K562 (cell line): Measurements from ENCODE around the gene CAMK2G. TPM values are rescaled to one million over a fixed set of nuclear protein-coding genes. Genes with fewer than 3 reads are reported as not detected.

Experiments used
- ATAC-seq: fragments of 200-7000 bp; cut with Tn5 transposase; 3 replicates; pipeline ENCODE4 v1.9.1; 2020; ENCODE audit warnings: moderate library complexity
- BruUV-seq: library from RNA; stranded (reverse); fragments of 400-500 nt; replicated peaks from 2 replicates; lab custom pipeline; 2021; lab: Mats Ljungman, UMichigan
- CTCF ChIA-PET: fragments of 300-600 bp; formaldehyde crosslinking; extraction: SDS; loops from one replicate; lab custom pipeline; 2021; ENCODE audit warnings: low intra/inter-chr PET ratio; lab: Yijun Ruan, JAX
- POLR2A ChIA-PET: fragments of 300-600, 350-650 bp; sonication (Branson Sonifier 250); formaldehyde crosslinking; extraction: SDS; loops from one replicate; lab custom pipeline; 2021; ENCODE audit warnings: antibody characterized with exemption, inconsistent platforms; lab: Yijun Ruan, JAX
- DNase-seq, 4 experiments: peaks; one replicate each; pipeline versions ENCODE4 v3.0.0 to v3.0.0-alpha.2; 2011 to 2018; ENCODE audit warnings: low spot score in 3 of 4, mixed read lengths in 3 of 4; ENCODE audit errors: extremely low read depth in 1 of 4
- FAIRE-seq: peaks from 2 replicates; lab custom pipeline; 2011; peaks lifted over from hg19 to GRCh38; lab: Jason Lieb, UNC
- H2AFZ ChIP-seq: 2 replicates; pipeline ENCODE4 v1.6.0; 2011; ENCODE audit warnings: low read depth, low read length, control low read depth, inconsistent platforms
- H3K27ac ChIP-seq: fragments of 200-600 bp; 3 replicates; pipeline ENCODE4 v1.8.0; 2011; ENCODE audit warnings: low read depth, mild to moderate bottlenecking, control low read depth, inconsistent platforms, low read length, moderate library complexity, mixed read lengths; ENCODE audit errors: extremely low read depth
- H3K27me3 ChIP-seq, 2 experiments: fragments of 300-600 bp in 1 of 2; 2 replicates in 1 of 2; 3 replicates in 1 of 2; pipeline versions ENCODE4 v1.6.0 to v1.8.0; 2011; ENCODE audit warnings: inconsistent platforms in 2 of 2, low read length in 2 of 2, mild to moderate bottlenecking in 1 of 2, mixed read lengths in 1 of 2, moderate library complexity in 1 of 2; ENCODE audit not compliant: control insufficient read depth in 2 of 2, insufficient read depth in 2 of 2
- H3K36me3 ChIP-seq: fragments of 300-600 bp; 3 replicates; pipeline ENCODE4 v1.8.0; 2011; ENCODE audit warnings: mild to moderate bottlenecking, low read length, inconsistent platforms; ENCODE audit not compliant: control insufficient read depth, insufficient read depth
- H3K4me1 ChIP-seq, 2 experiments: fragments of 200-600 bp in 1 of 2; replicated peaks in 1 of 2; 2 replicates in 1 of 2; 3 replicates in 1 of 2; pipeline versions ENCODE4 v1.5.1 to v1.8.0; 2011; ENCODE audit warnings: inconsistent platforms in 2 of 2, low read length in 2 of 2, mild to moderate bottlenecking in 1 of 2, mixed read lengths in 1 of 2, moderate library complexity in 1 of 2; ENCODE audit not compliant: control insufficient read depth in 2 of 2, insufficient read depth in 2 of 2
- H3K4me2 ChIP-seq: 2 replicates; pipeline ENCODE4 v1.6.1; 2011; ENCODE audit warnings: low read length, control low read depth, inconsistent platforms, mixed read lengths; ENCODE audit not compliant: insufficient read depth
- H3K4me3 ChIP-seq: fragments of 200-600 bp; sonication (generic), shearing (Covaris generic); 2 replicates; pipeline ENCODE4 v1.5.1; 2016; ENCODE audit warnings: control low read depth, inconsistent platforms
- H3K79me2 ChIP-seq: fragments of 200-600 bp; 3 replicates; pipeline ENCODE4 v1.8.0; 2011; ENCODE audit warnings: low read length, inconsistent platforms; ENCODE audit not compliant: control insufficient read depth, insufficient read depth
- H3K9ac ChIP-seq, 2 experiments: 2 replicates each; pipeline versions ENCODE4 v1.6.0 to v1.6.1; 2011; ENCODE audit warnings: low read depth in 2 of 2, low read length in 2 of 2, control low read depth in 1 of 2, inconsistent platforms in 1 of 2, mild to moderate bottlenecking in 1 of 2, mixed read lengths in 1 of 2; ENCODE audit not compliant: insufficient read depth in 1 of 2
- H3K9me1 ChIP-seq: one replicate; pipeline ENCODE4 v1.6.0; 2011; ENCODE audit warnings: inconsistent platforms, mild to moderate bottlenecking, low read length, moderate library complexity; ENCODE audit not compliant: control insufficient read depth, insufficient read depth
- H3K9me3 ChIP-seq: replicated peaks from 2 replicates; pipeline ENCODE4 v1.5.1; 2011; ENCODE audit warnings: low read depth, low read length, inconsistent platforms; ENCODE audit not compliant: control insufficient read depth, insufficient read depth
- H4K20me1 ChIP-seq: replicated peaks from 2 replicates; pipeline ENCODE4 v1.6.1; 2011; ENCODE audit warnings: low read length, inconsistent platforms, mixed read lengths; ENCODE audit not compliant: control insufficient read depth, insufficient read depth
- ATF1 ChIP-seq, 2 experiments: fragments of 450-650 bp in 1 of 2; IDR thresholded peaks; 2 replicates each; pipeline ENCODE4 v1.6.1; 2016; ENCODE audit warnings: missing compliant biosample characterization in 1 of 2, missing genetic modification characterization in 1 of 2
- BACH1 ChIP-seq: fragments of 200-800 bp; sonication (Bioruptor generic); IDR thresholded peaks from 2 replicates; pipeline ENCODE4 v1.6.1; 2016; ENCODE audit warnings: missing genetic modification characterization, missing compliant biosample characterization
- CBFB ChIP-seq: sonication (generic); formaldehyde crosslinking; IDR thresholded peaks from 2 replicates; pipeline ENCODE4 v1.4.0; 2020; ENCODE audit warnings: mild to moderate bottlenecking, missing genetic modification reagents
- DIDO1 ChIP-seq: fragments of 450-650 bp; IDR thresholded peaks from 2 replicates; pipeline ENCODE4 v1.6.1; 2016; ENCODE audit warnings: low read depth, missing biosample characterization, missing genetic modification characterization
- FOXM1 ChIP-seq, 2 experiments: fragments of 450-650 bp in 1 of 2; sonication (generic) in 1 of 2; formaldehyde crosslinking in 1 of 2; IDR thresholded peaks; 2 replicates each; pipeline versions ENCODE4 v1.6.1 to v1.9.0; 2017 to 2022; ENCODE audit warnings: low read depth in 2 of 2, mild to moderate bottlenecking in 2 of 2, missing genetic modification reagents in 1 of 2, moderate library complexity in 1 of 2
- HNRNPL ChIP-seq: fragments of 200-400 bp; formaldehyde crosslinking; IDR thresholded peaks from 2 replicates; pipeline ENCODE4 v1.6.1; 2017; ENCODE audit warnings: low read depth, mild to moderate bottlenecking, low read length
- MCM7 ChIP-seq, 2 experiments: fragments of 450-650 bp; IDR thresholded peaks; 2 replicates each; pipeline ENCODE4 v1.6.1; 2016 to 2018
- PURB ChIP-seq: sonication (generic); formaldehyde crosslinking; IDR thresholded peaks from 2 replicates; pipeline ENCODE4 v1.9.0; 2021; ENCODE audit warnings: low read depth, mild to moderate bottlenecking, missing genetic modification reagents
- SIX5 ChIP-seq, 2 experiments: IDR thresholded peaks; 2 replicates each; pipeline ENCODE4 v1.6.1; 2011; ENCODE audit warnings: low read length in 2 of 2, borderline replicate concordance in 1 of 2, low read depth in 1 of 2, mild to moderate bottlenecking in 1 of 2, moderate library complexity in 1 of 2; ENCODE audit not compliant: insufficient read depth in 1 of 2
- THRB ChIP-seq: fragments of 450-650 bp; formaldehyde crosslinking; conservative IDR thresholded peaks from 2 replicates; pipeline ENCODE4 v1.4.0; 2022; ENCODE audit warnings: mild to moderate bottlenecking, missing genetic modification characterization
- ZBTB5 ChIP-seq: fragments of 450-650 bp; IDR thresholded peaks from 2 replicates; pipeline ENCODE4 v1.6.1; 2017; ENCODE audit warnings: antibody characterized with exemption
- ZNF311 ChIP-seq: fragments of 250-450 bp; sonication (Bioruptor Pico); IDR thresholded peaks from 2 replicates; pipeline ENCODE4 v1.4.0; 2020; ENCODE audit warnings: mild to moderate bottlenecking, moderate library complexity
- ZNF512 ChIP-seq: IDR thresholded peaks from 2 replicates; pipeline ENCODE4 v1.6.1; 2016; ENCODE audit warnings: missing genetic modification characterization, missing compliant biosample characterization
- ZNF77 ChIP-seq: fragments of 250-450 bp; sonication (Bioruptor Pico); IDR thresholded peaks from 2 replicates; pipeline ENCODE4 v1.5.0; 2020
- WGBS: fragments of 100-300 bp; shearing (Covaris generic); methylation state at CpG from one replicate; pipeline ENCODE4 v1.1.6; 2016; ENCODE audit warnings: low coverage, mixed read lengths; ENCODE audit not compliant: insufficient coverage; ENCODE audit errors: missing lambda C conversion rate; 5-methylcytosine and 5-hydroxymethylcytosine counted together
- in situ Hi-C: fragments of 300-500 bp; cut with MboI; formaldehyde crosslinking; loops from 4 replicates; pipeline ENCODE4 v1.15.0; 2018; ENCODE audit warnings: inconsistent platforms, mixed read lengths
- intact Hi-C: fragments of 100-400 bp; cut with micrococcal nuclease; formaldehyde crosslinking; loops from 2 replicates; pipeline ENCODE4 v1.14.2; 2022
- polyA plus RNA-seq, 8 experiments: library from polyadenylated mRNA; depleted of rRNA in 4 of 8; stranded (reverse) in 5 of 8; unstranded in 3 of 8; fragments of >200 nt; fragmentation: Nextera tagmentation in 2 of 8; fragmentation: Illumina TruSeq in 1 of 8; extraction: Ambion mirVana in 2 of 8; extraction: Trizol in 1 of 8; gene quantifications; 2 replicates each; pipeline versions ENCODE4 v1.2.1 to v1.2.3, GENCODE V29; 2011 to 2014; ENCODE audit warnings: inconsistent platforms in 1 of 8, missing spikeins in 1 of 8
- total RNA-seq, 7 experiments: library from RNA; depleted of rRNA in 6 of 7; stranded (reverse); fragments of >200 nt in 6 of 7; fragmentation: Illumina TruSeq in 2 of 7; extraction: Trizol in 2 of 7; gene quantifications; 2 replicates each; pipeline versions ENCODE4 v1.2.1 to v1.2.3, GENCODE V29; 2011 to 2021; ENCODE audit warnings: low replicate concordance in 1 of 7

The CAMK2G gene
- total and polyA plus RNA-seq, 9 of the 15 experiments (the other 6 are each of a cell fraction or from before 2014, with no cell fraction given) = 9.0 to 37.9 (median 32.6) TPM

GRCh38 chr10:73836427-73836980, 37.9 kb downstream of the CAMK2G start:
- H3K9ac ChIP-seq = 0 out of 4 replicates have a peak overlapping the region, but pooled peaks of 1 of the 2 experiments have one; percentile 56
- ChIA-PET POLR2A (interaction anchor here (0.6 to 1.2 kb wide), 4 partner anchors 9 to 271 kb away, joined by 3 to 4 read pairs (median 4); no protein-coding TSS in a partner anchor), CTCF (no interaction called here)
- 90% methylated on average over 11 of the region's 11 CpGs for WGBS
- FAIRE-seq (no peak), DNase-seq (no peak), ATAC-seq (no peak)
- in situ Hi-C loops = no loop called here
- no peaks in the 10 kb centered on the region for H4K20me1 ChIP-seq
- H3K27ac ChIP-seq = no peak overlapping the region
- no peaks in the 10 kb centered on the region for H3K27me3 ChIP-seq
- no peaks in the 10 kb centered on the region for H3K9me1 ChIP-seq
- H2AFZ ChIP-seq = no peak overlapping the region
- no peak overlapping the region for H3K4me3 ChIP-seq
- no peaks in the 10 kb centered on the region for H3K9me3 ChIP-seq
- peaks cover 0 to 10% of the 10 kb centered on the region in 2 experiments; a peak in 1 of 5 replicates for H3K4me1 ChIP-seq
- intact Hi-C loops = no loop called here
- H3K79me2 ChIP-seq = no peaks in the 10 kb centered on the region
- no peak overlapping the region for H3K4me2 ChIP-seq
- peaks cover 43% of the 10 kb centered on the region; the same call in 2 of the 3 replicates for H3K36me3 ChIP-seq
- no TSS peak for BruUV-seq
- TF ChIP-seq ZNF512 (tag) = no peak
- no peak for TF ChIP-seq ZNF311
- TF ChIP-seq ATF1 (CRISPR knock-in tag; IDR thresholded peaks at IDR 0.05) = no peak
- no peak for TF ChIP-seq ATF1 (tag; IDR thresholded peaks at IDR 0.05)
- no peak for TF ChIP-seq PURB
- no peak for TF ChIP-seq SIX5 (IDR thresholded peaks at IDR 0.05; ENCODE audit: borderline replicate concordance in 1 of 2, insufficient read depth in 1 of 2, low read depth in 1 of 2, low read length in 2 of 2)
- TF ChIP-seq DIDO1 (tag) = no peak
- no peak for TF ChIP-seq CBFB
- TF ChIP-seq ZBTB5 = no peak
- TF ChIP-seq HNRNPL = no peak
- no peak for TF ChIP-seq BACH1 (tag)
- no peak for TF ChIP-seq THRB (CRISPR knock-in tag)
- no peak for TF ChIP-seq ZNF77 (CRISPR knock-in tag)
- TF ChIP-seq MCM7 (IDR thresholded peaks at IDR 0.05) = no peak
- TF ChIP-seq FOXM1 (IDR thresholded peaks at IDR 0.05; ENCODE audit: low read depth) = no peak
- no peak for TF ChIP-seq FOXM1 (CRISPR knock-in tag; IDR thresholded peaks at IDR 0.05; ENCODE audit: low read depth)
